SK-N-SH (cell line): ENCODE results near the gene EFCAB6. TPM values are rescaled to one million over a fixed set of nuclear protein-coding genes. Genes with fewer than 3 reads are reported as not detected.

Experiments
- CTCF ChIA-PET: fragments of 300-600, 350-600 bp; formaldehyde crosslinking; extraction: SDS; loops from one replicate; lab custom pipeline; 2021; lab: Yijun Ruan, JAX
- POLR2A ChIA-PET: fragments of 350-600 bp; sonication (Branson Sonifier 250); formaldehyde crosslinking; extraction: SDS; loops from one replicate; lab custom pipeline; 2020; ENCODE audit warnings: antibody characterized with exemption, inconsistent platforms; lab: Yijun Ruan, JAX
- DNase-seq: peaks from one replicate; pipeline ENCODE4 v3.0.0; 2012
- H2AFZ ChIP-seq: fragments of 200-600 bp; sonication (generic); 2 replicates; pipeline ENCODE4 v1.8.1; 2016; ENCODE audit warnings: antibody characterized with exemption, mild to moderate bottlenecking, low read depth
- H3F3A ChIP-seq: fragments of 200-600 bp; sonication (generic); replicated peaks from 2 replicates; pipeline ENCODE3; 2016; ENCODE audit warnings: antibody characterized with exemption, mild to moderate bottlenecking; ENCODE audit not compliant: insufficient read depth
- H3K27ac ChIP-seq, 2 experiments: fragments of 200-500 bp in 1 of 2; fragments of 200-600 bp in 1 of 2; sonication (Bioruptor generic) in 1 of 2; sonication (generic), shearing (Covaris generic) in 1 of 2; 2 replicates each; pipeline versions ENCODE4 v1.5.1 to v1.6.1; 2014 to 2016; ENCODE audit warnings: low read depth in 2 of 2, inconsistent platforms in 1 of 2, low read length in 1 of 2, mild to moderate bottlenecking in 1 of 2, mixed read lengths in 1 of 2
- H3K27me3 ChIP-seq: fragments of 200-600 bp; sonication (generic), shearing (Covaris generic); 2 replicates; pipeline ENCODE4 v1.6.1; 2016; ENCODE audit warnings: mixed run types; ENCODE audit not compliant: insufficient read depth
- H3K36me3 ChIP-seq, 2 experiments: fragments of 200-500 bp in 1 of 2; fragments of 200-600 bp in 1 of 2; sonication (Bioruptor generic) in 1 of 2; sonication (generic) in 1 of 2; replicated peaks in 1 of 2; 2 replicates each; pipeline versions ENCODE3 to v1.5.1; 2014 to 2016; ENCODE audit warnings: low read length in 1 of 2, mild to moderate bottlenecking in 1 of 2; ENCODE audit not compliant: insufficient read depth in 2 of 2, control insufficient read depth in 1 of 2
- H3K4me1 ChIP-seq, 2 experiments: fragments of 200-500 bp in 1 of 2; fragments of 200-600 bp in 1 of 2; sonication (Bioruptor generic) in 1 of 2; sonication (generic), shearing (Covaris generic) in 1 of 2; 2 replicates each; pipeline versions ENCODE4 v1.5.1 to v1.6.1; 2014 to 2016; ENCODE audit warnings: low read depth in 1 of 2, low read length in 1 of 2, mixed run types in 1 of 2; ENCODE audit not compliant: insufficient read depth in 2 of 2, control insufficient read depth in 1 of 2
- H3K4me2 ChIP-seq: fragments of 200-600 bp; sonication (generic), shearing (Covaris generic); 2 replicates; pipeline ENCODE4 v1.6.1; 2017; ENCODE audit warnings: mixed run types
- H3K4me3 ChIP-seq, 2 experiments: fragments of 200-500 bp in 1 of 2; fragments of 200-600 bp in 1 of 2; sonication (Bioruptor generic) in 1 of 2; sonication (generic), shearing (Covaris generic) in 1 of 2; 2 replicates each; pipeline versions ENCODE4 v1.5.1 to v1.8.1; 2014 to 2016; ENCODE audit warnings: low read depth in 2 of 2, inconsistent platforms in 1 of 2, low read length in 1 of 2, mild to moderate bottlenecking in 1 of 2, mixed read lengths in 1 of 2, moderate library complexity in 1 of 2
- H3K79me2 ChIP-seq: fragments of 200-600 bp; sonication (generic); 2 replicates; pipeline ENCODE4 v1.8.1; 2017; ENCODE audit warnings: mild to moderate bottlenecking; ENCODE audit not compliant: insufficient read depth
- H3K9ac ChIP-seq: fragments of 200-600 bp; sonication (generic); 2 replicates; pipeline ENCODE4 v1.6.1; 2017; ENCODE audit warnings: mixed run types
- H3K9me2 ChIP-seq: fragments of 200-600 bp; sonication (generic); 2 replicates; pipeline ENCODE4 v1.6.1; 2017; ENCODE audit warnings: mixed run types
- H3K9me3 ChIP-seq: fragments of 200-600 bp; sonication (generic); 2 replicates; pipeline ENCODE4 v1.6.1; 2017; ENCODE audit warnings: mixed run types, mild to moderate bottlenecking, moderate library complexity
- H4K20me1 ChIP-seq: fragments of 200-600 bp; sonication (generic); 2 replicates; pipeline ENCODE4 v1.6.1; 2017; ENCODE audit warnings: mild to moderate bottlenecking, mixed run types; ENCODE audit not compliant: insufficient read depth
- FOSL2 ChIP-seq: IDR thresholded peaks from 2 replicates; pipeline ENCODE4 v1.4.0; 2012; ENCODE audit warnings: low read depth, mild to moderate bottlenecking, moderate library complexity, borderline replicate concordance
- FOXM1 ChIP-seq: IDR thresholded peaks from 2 replicates; pipeline ENCODE4 v1.4.0; 2012; ENCODE audit warnings: low read depth, mild to moderate bottlenecking
- GABPA ChIP-seq: IDR thresholded peaks from 2 replicates; pipeline ENCODE4 v1.4.0; 2012; ENCODE audit warnings: low read depth, mild to moderate bottlenecking
- GATA2 ChIP-seq: sonication (generic); formaldehyde crosslinking; IDR thresholded peaks from 2 replicates; pipeline ENCODE4 v1.5.0; 2020; ENCODE audit warnings: mild to moderate bottlenecking, missing genetic modification reagents
- MXI1 ChIP-seq: IDR thresholded peaks from 2 replicates; pipeline ENCODE4 v1.6.1; 2012; ENCODE audit warnings: mild to moderate bottlenecking, low read depth, low read length, improper control_type of control experiment
- POLR2AphosphoS5 ChIP-seq: IDR thresholded peaks from 2 replicates; pipeline ENCODE4 v1.6.1; 2012; ENCODE audit warnings: low read depth, low read length
- RAD21 ChIP-seq: IDR thresholded peaks from 2 replicates; pipeline ENCODE4 v1.6.1; 2012; ENCODE audit warnings: mild to moderate bottlenecking, low read length
- RFX5 ChIP-seq: IDR thresholded peaks from 2 replicates; pipeline ENCODE4 v1.6.1; 2012; ENCODE audit warnings: mild to moderate bottlenecking, improper control_type of control experiment, low read length
- RXRA ChIP-seq: IDR thresholded peaks from 2 replicates; pipeline ENCODE4 v1.4.0; 2012; ENCODE audit warnings: low read depth, mild to moderate bottlenecking, borderline replicate concordance
- SIN3A ChIP-seq: IDR thresholded peaks from 2 replicates; pipeline ENCODE4 v1.6.1; 2012; ENCODE audit warnings: low read depth, mild to moderate bottlenecking, low read length, moderate library complexity, borderline replicate concordance
- SMC3 ChIP-seq: IDR thresholded peaks from 2 replicates; pipeline ENCODE4 v1.6.1; 2012; ENCODE audit warnings: low read depth, low read length, improper control_type of control experiment
- TAF1 ChIP-seq: IDR thresholded peaks from 2 replicates; pipeline ENCODE4 v1.6.1; 2012; ENCODE audit warnings: low read depth, mild to moderate bottlenecking, low read length, moderate library complexity, borderline replicate concordance
- TCF12 ChIP-seq: IDR thresholded peaks from 2 replicates; pipeline ENCODE4 v1.4.0; 2012
- WGBS: methylation state at CpG from one replicate; pipeline ENCODE4 v1.1.6; 2017; ENCODE audit warnings: low lambda C conversion rate; 5-methylcytosine and 5-hydroxymethylcytosine counted together
- polyA plus RNA-seq, 3 experiments: library from polyadenylated mRNA; depleted of rRNA; stranded (reverse); fragments of >200 nt; gene quantifications; 2 replicates each; pipeline ENCODE4 v1.2.3, GENCODE V29; 2012
- TF ChIP-seq, protein P1 (sequence below): fragments of 150-350 bp; IDR thresholded peaks from 2 replicates; pipeline ENCODE4 v1.6.1; 2016; ENCODE audit warnings: mild to moderate bottlenecking, low read depth, low read length
- TF ChIP-seq, protein P2 (sequence below): fragments of 200-600 bp; sonication (generic); IDR thresholded peaks from 2 replicates; pipeline ENCODE4 v1.6.1; 2017; ENCODE audit warnings: antibody characterized with exemption, mild to moderate bottlenecking, moderate library complexity
- TF ChIP-seq, protein P3 (sequence below): IDR thresholded peaks from 2 replicates; pipeline ENCODE4 v1.4.0; 2012; ENCODE audit warnings: low read depth
- TF ChIP-seq, protein P4 (sequence below): IDR thresholded peaks from 2 replicates; pipeline ENCODE4 v1.6.1; 2012; ENCODE audit warnings: mild to moderate bottlenecking, low read depth, low read length, moderate library complexity

Gene EFCAB6
- polyA plus RNA-seq, 1 of the 3 experiments (the other 2 are of a cell fraction): 0.46 TPM

DNA sequence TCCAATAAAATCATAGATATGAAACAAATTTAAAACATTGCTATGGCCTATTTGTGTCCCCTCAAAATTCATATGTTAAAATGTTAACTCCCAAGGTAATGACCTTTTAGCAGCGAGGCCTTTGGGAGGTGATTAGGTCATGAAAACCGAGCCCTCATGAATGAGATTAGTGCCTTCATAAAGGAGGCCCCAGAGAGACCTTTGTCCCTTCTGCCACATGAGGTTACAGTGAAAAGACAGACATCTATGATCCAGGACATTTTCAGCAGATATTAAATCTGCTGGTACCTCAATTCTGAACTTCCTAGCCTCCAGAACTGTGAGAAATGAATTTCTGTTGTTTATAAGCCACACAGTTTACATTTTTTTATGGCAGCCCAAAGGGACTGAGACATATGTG, 228.6 kb downstream of the EFCAB6 start:
- H3K4me2 ChIP-seq: no peak overlapping the region
- no peaks in the 10 kb centered on the region for H3K27me3 ChIP-seq
- TF ChIP-seq, protein P1, sequence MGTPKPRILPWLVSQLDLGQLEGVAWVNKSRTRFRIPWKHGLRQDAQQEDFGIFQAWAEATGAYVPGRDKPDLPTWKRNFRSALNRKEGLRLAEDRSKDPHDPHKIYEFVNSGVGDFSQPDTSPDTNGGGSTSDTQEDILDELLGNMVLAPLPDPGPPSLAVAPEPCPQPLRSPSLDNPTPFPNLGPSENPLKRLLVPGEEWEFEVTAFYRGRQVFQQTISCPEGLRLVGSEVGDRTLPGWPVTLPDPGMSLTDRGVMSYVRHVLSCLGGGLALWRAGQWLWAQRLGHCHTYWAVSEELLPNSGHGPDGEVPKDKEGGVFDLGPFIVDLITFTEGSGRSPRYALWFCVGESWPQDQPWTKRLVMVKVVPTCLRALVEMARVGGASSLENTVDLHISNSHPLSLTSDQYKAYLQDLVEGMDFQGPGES: no peak
- TF ChIP-seq GABPA (no peak), TCF12 (no peak), TAF1 (no peak), GATA2 (CRISPR knock-in tag) (no peak), SMC3 (no peak), RFX5 (no peak), FOXM1 (no peak), RAD21 (no peak), FOSL2 (no peak), SIN3A (no peak), RXRA (no peak), POLR2AphosphoS5 (no peak), MXI1 (no peak)
- TF ChIP-seq, protein P2, sequence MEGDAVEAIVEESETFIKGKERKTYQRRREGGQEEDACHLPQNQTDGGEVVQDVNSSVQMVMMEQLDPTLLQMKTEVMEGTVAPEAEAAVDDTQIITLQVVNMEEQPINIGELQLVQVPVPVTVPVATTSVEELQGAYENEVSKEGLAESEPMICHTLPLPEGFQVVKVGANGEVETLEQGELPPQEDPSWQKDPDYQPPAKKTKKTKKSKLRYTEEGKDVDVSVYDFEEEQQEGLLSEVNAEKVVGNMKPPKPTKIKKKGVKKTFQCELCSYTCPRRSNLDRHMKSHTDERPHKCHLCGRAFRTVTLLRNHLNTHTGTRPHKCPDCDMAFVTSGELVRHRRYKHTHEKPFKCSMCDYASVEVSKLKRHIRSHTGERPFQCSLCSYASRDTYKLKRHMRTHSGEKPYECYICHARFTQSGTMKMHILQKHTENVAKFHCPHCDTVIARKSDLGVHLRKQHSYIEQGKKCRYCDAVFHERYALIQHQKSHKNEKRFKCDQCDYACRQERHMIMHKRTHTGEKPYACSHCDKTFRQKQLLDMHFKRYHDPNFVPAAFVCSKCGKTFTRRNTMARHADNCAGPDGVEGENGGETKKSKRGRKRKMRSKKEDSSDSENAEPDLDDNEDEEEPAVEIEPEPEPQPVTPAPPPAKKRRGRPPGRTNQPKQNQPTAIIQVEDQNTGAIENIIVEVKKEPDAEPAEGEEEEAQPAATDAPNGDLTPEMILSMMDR: no peak
- TF ChIP-seq, protein P3, sequence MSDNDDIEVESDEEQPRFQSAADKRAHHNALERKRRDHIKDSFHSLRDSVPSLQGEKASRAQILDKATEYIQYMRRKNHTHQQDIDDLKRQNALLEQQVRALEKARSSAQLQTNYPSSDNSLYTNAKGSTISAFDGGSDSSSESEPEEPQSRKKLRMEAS: no peak
- TF ChIP-seq, protein P4, sequence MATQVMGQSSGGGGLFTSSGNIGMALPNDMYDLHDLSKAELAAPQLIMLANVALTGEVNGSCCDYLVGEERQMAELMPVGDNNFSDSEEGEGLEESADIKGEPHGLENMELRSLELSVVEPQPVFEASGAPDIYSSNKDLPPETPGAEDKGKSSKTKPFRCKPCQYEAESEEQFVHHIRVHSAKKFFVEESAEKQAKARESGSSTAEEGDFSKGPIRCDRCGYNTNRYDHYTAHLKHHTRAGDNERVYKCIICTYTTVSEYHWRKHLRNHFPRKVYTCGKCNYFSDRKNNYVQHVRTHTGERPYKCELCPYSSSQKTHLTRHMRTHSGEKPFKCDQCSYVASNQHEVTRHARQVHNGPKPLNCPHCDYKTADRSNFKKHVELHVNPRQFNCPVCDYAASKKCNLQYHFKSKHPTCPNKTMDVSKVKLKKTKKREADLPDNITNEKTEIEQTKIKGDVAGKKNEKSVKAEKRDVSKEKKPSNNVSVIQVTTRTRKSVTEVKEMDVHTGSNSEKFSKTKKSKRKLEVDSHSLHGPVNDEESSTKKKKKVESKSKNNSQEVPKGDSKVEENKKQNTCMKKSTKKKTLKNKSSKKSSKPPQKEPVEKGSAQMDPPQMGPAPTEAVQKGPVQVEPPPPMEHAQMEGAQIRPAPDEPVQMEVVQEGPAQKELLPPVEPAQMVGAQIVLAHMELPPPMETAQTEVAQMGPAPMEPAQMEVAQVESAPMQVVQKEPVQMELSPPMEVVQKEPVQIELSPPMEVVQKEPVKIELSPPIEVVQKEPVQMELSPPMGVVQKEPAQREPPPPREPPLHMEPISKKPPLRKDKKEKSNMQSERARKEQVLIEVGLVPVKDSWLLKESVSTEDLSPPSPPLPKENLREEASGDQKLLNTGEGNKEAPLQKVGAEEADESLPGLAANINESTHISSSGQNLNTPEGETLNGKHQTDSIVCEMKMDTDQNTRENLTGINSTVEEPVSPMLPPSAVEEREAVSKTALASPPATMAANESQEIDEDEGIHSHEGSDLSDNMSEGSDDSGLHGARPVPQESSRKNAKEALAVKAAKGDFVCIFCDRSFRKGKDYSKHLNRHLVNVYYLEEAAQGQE: no peak
- H3K4me1 ChIP-seq: no peaks in the 10 kb centered on the region
- H3F3A ChIP-seq: no peaks in the 10 kb centered on the region
- H3K9me2 ChIP-seq: no peaks in the 10 kb centered on the region
- H3K9ac ChIP-seq: no peak overlapping the region
- 40% methylated on average over 1 of the region's 2 CpGs for WGBS
- H3K36me3 ChIP-seq: no peaks in the 10 kb centered on the region
- no peak overlapping the region for H3K27ac ChIP-seq
- ChIA-PET POLR2A (no interaction called here), CTCF (no interaction called here)
- no peaks in the 10 kb centered on the region for H3K79me2 ChIP-seq
- no peak overlapping the region for H2AFZ ChIP-seq
- no peaks in the 10 kb centered on the region for H4K20me1 ChIP-seq
- H3K9me3 ChIP-seq: no peaks in the 10 kb centered on the region
- no peak for DNase-seq
- H3K4me3 ChIP-seq: no peak overlapping the region
